A673 (cell line): ENCODE results near the gene CNIH3.

Experiments
- EZH2 ChIP-seq: fragments of 200-600 bp; sonication (generic); IDR thresholded peaks from 2 replicates; pipeline ENCODE4 v1.6.1; 2017; ENCODE audit warnings: borderline replicate concordance, low read depth, mild to moderate bottlenecking, mixed read lengths, antibody characterized with exemption, low read length; ENCODE audit not compliant: poor library complexity, severe bottlenecking
- TF ChIP-seq, protein P1 (sequence below): fragments of 300-800, 200-600 bp; sonication (generic); conservative IDR thresholded peaks from 2 replicates; pipeline ENCODE4 v1.5.1; 2017; ENCODE audit warnings: low read depth, mild to moderate bottlenecking, antibody characterized with exemption, low read length, moderate library complexity, mixed read lengths

- no peak for TF ChIP-seq EZH2
- TF ChIP-seq, protein P1, sequence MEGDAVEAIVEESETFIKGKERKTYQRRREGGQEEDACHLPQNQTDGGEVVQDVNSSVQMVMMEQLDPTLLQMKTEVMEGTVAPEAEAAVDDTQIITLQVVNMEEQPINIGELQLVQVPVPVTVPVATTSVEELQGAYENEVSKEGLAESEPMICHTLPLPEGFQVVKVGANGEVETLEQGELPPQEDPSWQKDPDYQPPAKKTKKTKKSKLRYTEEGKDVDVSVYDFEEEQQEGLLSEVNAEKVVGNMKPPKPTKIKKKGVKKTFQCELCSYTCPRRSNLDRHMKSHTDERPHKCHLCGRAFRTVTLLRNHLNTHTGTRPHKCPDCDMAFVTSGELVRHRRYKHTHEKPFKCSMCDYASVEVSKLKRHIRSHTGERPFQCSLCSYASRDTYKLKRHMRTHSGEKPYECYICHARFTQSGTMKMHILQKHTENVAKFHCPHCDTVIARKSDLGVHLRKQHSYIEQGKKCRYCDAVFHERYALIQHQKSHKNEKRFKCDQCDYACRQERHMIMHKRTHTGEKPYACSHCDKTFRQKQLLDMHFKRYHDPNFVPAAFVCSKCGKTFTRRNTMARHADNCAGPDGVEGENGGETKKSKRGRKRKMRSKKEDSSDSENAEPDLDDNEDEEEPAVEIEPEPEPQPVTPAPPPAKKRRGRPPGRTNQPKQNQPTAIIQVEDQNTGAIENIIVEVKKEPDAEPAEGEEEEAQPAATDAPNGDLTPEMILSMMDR, result no peak
These were observed 81.9 kb downstream of the CNIH3 start for GRCh38 chr1:224698015-224698451.
